Camera-type eye (tissue), 1 donor: ENCODE results near the gene BBX. TPM values are rescaled to one million over a fixed set of nuclear protein-coding genes. Genes with fewer than 3 reads are reported as not detected.

Source experiments
- total RNA-seq: library from RNA; depleted of rRNA; stranded (reverse); fragments of >200 nt; gene quantifications from one replicate; pipeline ENCODE4 v1.2.3, GENCODE V29; 2014

The BBX gene
- 105 TPM for total RNA-seq

GRCh38 chr3:107522510-107523288 lies at the start of gene BBX:
TSS of gene BBX (plus strand) at chr3:107522962. CDS start at chr3:107710461, 187,499 bp downstream.

Other genes with a start within 250 kb of the BBX start
- not detected for gene CCDC54, start 145.5 kb upstream of the BBX start, total RNA-seq